NCI-H446 (cell line): ENCODE data around the gene ZNF519.
"Not testable (repeated sequence)": the region's sequence is repeated elsewhere in the genome, so short reads cannot be mapped to it uniquely, and the experiment has no call there.

ENCODE experiments used
- DNase-seq, 2 experiments: peaks; one replicate each; lab custom pipeline; 2025; lab: John Stamatoyannopoulos, UW

The ZNF519 gene

GRCh38 chr18:14132271-14132700 is at the start of gene ZNF519:
Gene ZNF519 (minus strand): TSS chr18:14132435. CDS start chr18:14132277, 158 bp downstream.
- DNase-seq: peak; percentile 84 to 93

DNA sequence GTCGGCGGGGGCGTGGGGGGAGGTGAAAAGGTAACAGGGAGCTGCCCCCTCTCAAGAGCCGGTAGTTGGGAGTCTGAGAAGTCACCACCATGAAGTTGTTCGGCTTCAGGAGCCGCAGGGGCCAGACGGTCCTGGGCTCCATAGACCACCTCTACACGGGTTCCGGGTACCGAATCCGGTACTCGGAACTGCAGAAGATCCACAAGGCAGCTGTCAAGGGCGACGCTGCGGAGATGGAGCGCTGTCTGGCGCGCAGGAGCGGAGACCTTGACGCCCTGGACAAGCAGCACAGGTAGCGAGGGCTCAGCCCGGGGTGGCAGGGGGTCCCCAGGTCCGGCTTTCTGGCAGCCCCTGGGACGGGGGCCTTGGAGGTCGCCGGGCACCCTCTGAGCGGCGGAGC is 47.1 kb upstream of the ZNF519 start:
- no peak for DNase-seq

- peak; percentile 1 to 45 for DNase-seq
Measured at GRCh38 chr18:14178321-14179196, 46.3 kb upstream of the ZNF519 start.

- DNase-seq: not testable (repeated sequence)
Measured at GRCh38 chr18:14177540-14178320, 45.5 kb upstream of the ZNF519 start.

DNA sequence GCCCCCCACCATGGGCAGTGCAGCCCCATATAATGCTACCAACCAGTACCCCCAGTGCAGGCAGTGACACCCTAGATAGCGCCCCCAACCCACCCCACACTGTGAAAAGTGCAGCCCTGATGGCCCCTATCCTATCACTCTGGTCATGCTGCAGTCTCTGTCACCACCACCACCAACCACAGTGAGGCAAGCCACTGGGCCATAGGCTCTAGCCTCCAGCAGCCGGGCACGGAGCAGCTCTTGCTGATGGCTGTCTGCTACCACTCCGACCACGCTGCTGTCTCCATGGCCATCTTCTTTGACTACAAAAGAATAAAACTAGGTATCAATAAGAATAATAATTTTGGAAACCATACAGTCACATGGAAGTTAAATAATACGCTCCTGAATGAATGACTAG is 43.2 kb upstream of the ZNF519 start:
- DNase-seq: not testable (repeated sequence)

DNA sequence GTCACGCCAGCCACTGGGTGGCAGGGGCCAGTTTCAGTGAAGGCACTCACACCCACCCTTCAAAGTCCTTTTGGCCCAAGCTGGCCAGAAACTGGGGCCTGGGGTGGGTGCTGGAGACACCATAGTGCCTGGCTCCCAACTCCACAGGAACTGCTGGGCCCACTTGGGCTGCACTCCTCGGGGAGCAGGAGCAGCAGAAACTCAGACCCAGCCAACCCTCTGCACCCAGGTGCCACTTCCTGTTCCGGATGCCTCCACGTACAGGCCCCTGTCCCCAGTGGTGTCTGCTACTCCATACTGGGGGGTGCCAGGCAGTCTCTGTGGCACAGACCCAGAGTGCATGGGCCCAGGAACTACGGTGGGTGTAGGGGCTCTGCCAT is 42.5 kb upstream of the ZNF519 start:
- DNase-seq: no peak

- not testable (repeated sequence) for DNase-seq
Measured at GRCh38 chr18:14174002-14174705, 41.9 kb upstream of the ZNF519 start.

GRCh38 chr18:14173116-14173951 is 41.1 kb upstream of the ZNF519 start:
- not testable (repeated sequence) for DNase-seq

GRCh38 chr18:14172142-14173115 is 40.2 kb upstream of the ZNF519 start:
- DNase-seq: not testable (repeated sequence)

GRCh38 chr18:14171301-14172141 is 39.3 kb upstream of the ZNF519 start:
- DNase-seq: not testable (repeated sequence)

GRCh38 chr18:14170367-14171036 is 38.3 kb upstream of the ZNF519 start:
- DNase-seq: not testable (repeated sequence)

DNA sequence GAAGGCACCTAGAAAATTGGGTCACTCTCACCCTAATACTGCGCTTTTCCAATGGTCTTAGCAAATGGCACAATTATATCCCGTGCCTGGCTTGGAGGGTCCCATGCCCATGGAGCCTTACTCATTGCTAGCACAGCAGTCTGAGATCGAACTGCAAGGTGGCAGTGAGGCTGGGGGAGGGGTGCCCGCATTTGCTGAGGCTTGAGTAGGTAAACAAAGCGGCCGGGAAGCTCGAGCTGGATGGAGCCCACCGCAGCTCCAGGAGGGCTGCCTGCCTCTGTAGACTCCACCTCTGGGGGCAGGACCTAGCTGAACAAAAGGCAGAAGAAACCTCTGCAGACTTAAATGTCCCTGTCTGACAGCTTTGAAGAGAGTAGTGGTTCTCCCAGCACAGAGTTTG is 30.7 kb upstream of the ZNF519 start:
- DNase-seq: not testable (repeated sequence)

DNA sequence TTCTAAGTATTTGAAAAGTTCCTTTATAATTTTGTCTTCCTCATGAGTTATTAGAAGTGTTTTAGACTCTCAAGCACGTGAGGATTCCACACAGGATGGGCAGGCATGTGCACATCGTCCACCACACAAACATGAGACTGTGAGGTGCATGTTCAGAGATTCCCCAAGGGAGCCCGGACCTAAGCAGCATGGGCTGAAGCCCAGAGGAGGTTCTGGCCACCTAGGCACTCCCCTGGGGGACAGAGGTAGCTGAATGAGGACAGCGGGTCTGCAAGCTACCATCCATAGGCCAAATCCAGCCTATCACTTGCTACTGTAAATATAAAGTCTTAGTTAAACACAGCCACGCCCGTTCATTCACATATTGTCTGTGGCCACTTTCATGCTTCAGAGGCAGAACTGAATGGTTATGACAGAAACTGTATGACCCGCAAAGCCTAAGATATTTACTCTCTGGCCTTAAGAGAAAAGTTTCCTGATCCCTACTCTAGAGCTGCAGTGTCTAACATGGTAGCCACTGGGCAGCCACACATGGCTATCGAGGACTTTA is 19.4 kb upstream of the ZNF519 start:
- not testable (repeated sequence) for DNase-seq

DNA sequence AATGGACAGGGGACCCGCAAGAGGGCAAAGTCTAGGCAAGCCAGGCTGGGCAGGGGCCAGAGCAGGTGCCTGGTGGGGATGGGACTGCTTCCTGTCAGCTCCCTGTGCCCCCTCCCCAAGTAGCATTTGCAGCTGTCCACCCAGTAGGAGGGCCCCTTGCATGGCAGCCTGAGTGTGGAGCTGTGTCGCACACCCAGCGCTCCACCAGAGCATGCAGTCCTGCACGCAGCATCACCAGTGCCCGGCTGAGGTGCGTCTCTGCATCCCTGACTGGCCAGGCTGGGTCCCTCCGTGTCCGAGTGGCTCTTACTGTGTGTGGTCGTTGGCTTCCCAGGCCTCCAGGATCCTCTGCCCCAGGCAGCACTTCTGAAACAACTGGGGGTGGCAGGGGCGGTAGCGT is 18.5 kb upstream of the ZNF519 start:
- not testable (repeated sequence) for DNase-seq

- not testable (repeated sequence) for DNase-seq
Measured at GRCh38 chr18:14149916-14150420, 17.7 kb upstream of the ZNF519 start.

DNA sequence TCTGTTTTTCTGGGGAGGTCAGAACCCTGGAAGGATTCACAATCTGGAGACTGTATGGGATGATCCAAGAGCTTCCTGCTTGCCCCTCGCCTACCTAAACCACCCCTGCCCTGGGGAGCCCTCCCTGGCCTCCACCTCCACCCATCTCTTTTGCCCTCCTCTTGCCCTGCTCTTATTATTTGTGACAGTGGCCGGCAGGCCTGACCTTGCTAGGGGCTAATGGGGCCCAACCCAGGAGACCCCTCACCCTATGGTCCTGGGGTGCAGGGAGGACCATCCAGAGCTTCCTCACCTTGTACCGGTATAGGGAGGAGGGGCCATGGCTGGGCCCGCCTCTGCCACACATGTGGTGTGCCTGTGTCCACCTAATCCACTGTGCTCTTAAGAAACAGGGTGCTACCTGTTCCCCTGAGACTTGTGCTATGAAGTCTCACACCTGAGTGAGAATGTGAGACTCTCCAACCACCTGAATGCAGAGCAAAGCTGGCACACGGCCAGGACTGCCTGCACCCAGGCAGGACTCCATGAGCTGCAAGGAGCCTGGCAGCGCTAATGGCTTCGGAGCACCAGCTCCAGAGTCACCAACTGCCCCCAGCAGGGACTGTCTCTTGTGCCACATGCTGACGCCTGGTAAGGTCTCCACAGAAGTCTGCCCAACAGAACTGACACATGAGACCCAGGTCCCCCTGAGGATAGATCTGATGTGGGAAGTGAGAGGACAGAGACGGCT is 17.1 kb upstream of the ZNF519 start:
- DNase-seq: not testable (repeated sequence)
